C4-2B (cell line): Measurements from ENCODE around the gene KRT84.

Experiments
- H3K27ac ChIP-seq: fragments of 450-650 bp; 2 replicates; pipeline ENCODE4 v1.5.1; 2017
- CTCF ChIP-seq: fragments of 450-650 bp; conservative IDR thresholded peaks from 2 replicates; pipeline ENCODE4 v1.5.1; 2017; ENCODE audit warnings: mild to moderate bottlenecking
- ZFX ChIP-seq: fragments of 450-650 bp; IDR thresholded peaks from 2 replicates; pipeline ENCODE4 v1.6.1; 2017

Gene KRT84

GRCh38 chr12:52327830-52328500, 57.5 kb downstream of the KRT84 start:
- TF ChIP-seq CTCF (peak; percentile 54), ZFX (no peak)
- H3K27ac ChIP-seq: peak overlapping the region; percentile 0; the same call in 1 of the 2 replicates
